ENCODE results near the gene TMEM248.

TMEM248 gene

GRCh38 chr7:66960192-66960591, 39.2 kb downstream of the TMEM248 start (continued):
- TF ChIP-seq TSHZ1 (tag by site-specific recombination; IDR thresholded peaks at IDR 0.05; ENCODE audit: borderline replicate concordance) (no peak), PRDM1 (tag by site-specific recombination; IDR thresholded peaks at IDR 0.05) (no peak), ZNF580 (tag by site-specific recombination; IDR thresholded peaks at IDR 0.05) (no peak), KLF8 (tag by site-specific recombination; IDR thresholded peaks at IDR 0.05) (no peak), SCRT2 (tag by site-specific recombination; IDR thresholded peaks at IDR 0.05) (no peak), ZNF561 (tag by site-specific recombination; IDR thresholded peaks at IDR 0.05; ENCODE audit: borderline replicate concordance) (no peak), ZNF76 (tag by site-specific recombination; IDR thresholded peaks at IDR 0.05; ENCODE audit: borderline replicate concordance, low read depth) (no peak), ZNF707 (tag by site-specific recombination; IDR thresholded peaks at IDR 0.05) (no peak), MZF1 (tag by site-specific recombination; IDR thresholded peaks at IDR 0.05; ENCODE audit: borderline replicate concordance) (no peak), ZNF692 (tag by site-specific recombination; IDR thresholded peaks at IDR 0.05) (no peak)

- POLR2A ChIA-PET, result no interaction called here
- H3K36me3 ChIP-seq (ENCODE audit: control insufficient read depth in 2 of 2, insufficient read depth in 1 of 2, low read length in 2 of 2), result peaks cover 6 to 26% of the 10 kb centered on the region in 2 experiments
- TF ChIP-seq ZNF266 (tag by site-specific recombination; IDR thresholded peaks at IDR 0.05; ENCODE audit: low read depth) (no peak), ZNF112 (tag by site-specific recombination; IDR thresholded peaks at IDR 0.05) (no peak), ZNF558 (tag by site-specific recombination; IDR thresholded peaks at IDR 0.05) (no peak), ZNF280D (tag by site-specific recombination; IDR thresholded peaks at IDR 0.05) (no peak), ZNF302 (tag by site-specific recombination; IDR thresholded peaks at IDR 0.05; ENCODE audit: low read depth) (no peak), ZNF639 (tag by site-specific recombination; IDR thresholded peaks at IDR 0.05) (no peak), ZNF530 (tag by site-specific recombination; IDR thresholded peaks at IDR 0.05; ENCODE audit: low read depth) (no peak), ZNF449 (tag by site-specific recombination; IDR thresholded peaks at IDR 0.05) (no peak), REST (tag by site-specific recombination; IDR thresholded peaks at IDR 0.05) (no peak)
These were observed 40.1 kb downstream of the TMEM248 start for GRCh38 chr7:66961096-66961495.

More at GRCh38 chr7:66961096-66961495, 40.1 kb downstream of the TMEM248 start:
- no peaks in the 10 kb centered on the region for H3K4me1 ChIP-seq (ENCODE audit: control insufficient read depth, insufficient read depth, low read length)
- H3K9me3 ChIP-seq (ENCODE audit: control insufficient read depth, insufficient read depth, low read depth, low read length), result no peaks in the 10 kb centered on the region
- H3K4me3 ChIP-seq (ENCODE audit: low read depth, low read length), result no peak overlapping the region
- CTCF ChIA-PET, result no interaction called here
- no peak overlapping the region for H3K27ac ChIP-seq (ENCODE audit: extremely low read depth, low read depth, low read length)
